HG03196 (cell line): ENCODE measurements around the gene ZBTB7B.

Source experiments
- ATAC-seq: cut with Tn5 transposase; IDR thresholded peaks from one replicate; pipeline ENCODE4 v1.9.1; 2021; ENCODE audit not compliant: unreplicated experiment

The ZBTB7B gene

DNA sequence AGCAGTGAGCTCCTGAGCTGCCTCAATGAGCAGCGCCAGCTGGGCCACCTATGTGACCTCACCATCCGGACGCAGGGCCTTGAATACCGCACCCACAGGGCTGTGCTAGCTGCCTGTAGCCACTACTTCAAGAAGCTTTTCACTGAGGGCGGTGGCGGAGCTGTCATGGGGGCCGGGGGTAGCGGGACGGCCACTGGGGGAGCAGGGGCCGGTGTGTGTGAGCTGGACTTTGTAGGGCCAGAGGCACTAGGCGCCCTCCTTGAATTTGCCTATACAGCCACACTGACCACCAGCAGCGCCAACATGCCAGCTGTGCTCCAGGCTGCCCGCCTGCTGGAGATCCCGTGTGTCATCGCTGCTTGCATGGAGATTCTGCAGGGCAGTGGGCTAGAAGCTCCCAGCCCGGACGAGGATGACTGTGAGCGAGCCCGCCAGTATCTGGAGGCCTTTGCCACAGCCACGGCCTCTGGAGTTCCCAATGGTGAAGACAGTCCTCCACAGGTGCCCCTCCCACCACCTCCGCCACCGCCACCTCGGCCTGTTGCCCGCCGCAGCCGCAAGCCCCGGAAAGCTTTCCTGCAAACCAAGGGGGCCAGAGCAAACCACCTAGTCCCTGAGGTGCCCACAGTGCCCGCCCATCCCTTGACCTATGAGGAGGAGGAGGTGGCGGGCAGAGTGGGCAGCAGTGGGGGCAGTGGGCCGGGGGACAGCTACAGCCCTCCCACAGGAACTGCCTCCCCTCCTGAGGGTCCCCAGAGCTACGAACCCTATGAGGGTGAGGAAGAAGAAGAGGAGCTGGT lies 12.3 kb downstream of the ZBTB7B start:
- no peak for ATAC-seq

DNA sequence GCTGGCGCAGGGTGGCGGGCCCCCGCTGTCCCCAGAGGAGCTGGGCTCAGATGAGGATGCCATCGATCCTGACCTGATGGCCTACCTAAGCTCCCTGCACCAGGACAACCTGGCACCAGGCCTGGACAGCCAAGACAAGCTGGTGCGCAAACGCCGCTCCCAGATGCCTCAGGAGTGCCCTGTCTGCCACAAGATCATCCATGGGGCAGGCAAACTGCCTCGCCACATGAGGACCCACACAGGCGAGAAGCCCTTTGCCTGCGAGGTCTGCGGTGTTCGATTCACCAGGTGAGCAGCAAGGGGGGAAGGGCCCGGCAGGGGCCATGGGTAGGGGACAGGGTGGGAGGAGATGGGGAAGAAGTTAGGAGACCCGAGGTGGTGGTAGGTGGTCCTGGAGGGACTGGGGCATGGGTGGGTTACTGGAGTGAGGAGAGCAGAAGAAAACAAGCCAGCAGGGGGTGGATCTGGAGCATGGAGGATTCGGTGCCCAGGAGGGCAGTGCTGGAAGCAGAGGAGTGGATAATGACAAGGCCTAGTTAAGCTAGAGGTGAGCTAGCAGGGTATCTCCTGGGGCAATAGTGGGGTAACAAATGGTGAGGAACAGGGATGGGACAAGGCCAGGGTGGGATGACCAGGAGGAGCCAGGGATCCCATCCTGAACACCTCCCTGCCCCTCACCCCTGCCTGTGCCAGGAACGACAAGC lies 13.1 kb downstream of the ZBTB7B start:
- no peak for ATAC-seq

DNA sequence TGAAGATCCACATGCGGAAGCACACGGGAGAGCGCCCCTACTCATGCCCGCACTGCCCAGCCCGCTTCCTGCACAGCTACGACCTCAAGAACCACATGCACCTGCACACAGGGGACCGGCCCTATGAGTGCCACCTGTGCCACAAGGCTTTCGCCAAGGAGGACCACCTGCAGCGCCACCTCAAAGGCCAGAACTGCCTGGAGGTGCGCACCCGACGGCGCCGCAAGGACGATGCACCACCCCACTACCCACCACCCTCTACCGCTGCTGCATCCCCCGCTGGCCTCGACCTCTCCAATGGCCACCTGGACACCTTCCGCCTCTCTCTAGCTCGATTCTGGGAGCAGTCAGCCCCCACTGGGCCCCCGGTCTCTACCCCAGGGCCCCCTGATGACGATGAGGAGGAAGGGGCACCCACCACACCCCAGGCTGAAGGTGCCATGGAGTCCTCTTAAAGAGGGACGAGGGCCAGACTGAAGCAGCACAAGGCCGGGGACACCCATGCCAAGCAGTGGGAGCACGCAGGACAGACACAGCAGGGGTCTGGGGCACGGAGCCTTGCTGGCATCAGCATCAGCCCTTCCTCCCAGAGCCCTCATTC lies 13.7 kb downstream of the ZBTB7B start:
- ATAC-seq: no peak

DNA sequence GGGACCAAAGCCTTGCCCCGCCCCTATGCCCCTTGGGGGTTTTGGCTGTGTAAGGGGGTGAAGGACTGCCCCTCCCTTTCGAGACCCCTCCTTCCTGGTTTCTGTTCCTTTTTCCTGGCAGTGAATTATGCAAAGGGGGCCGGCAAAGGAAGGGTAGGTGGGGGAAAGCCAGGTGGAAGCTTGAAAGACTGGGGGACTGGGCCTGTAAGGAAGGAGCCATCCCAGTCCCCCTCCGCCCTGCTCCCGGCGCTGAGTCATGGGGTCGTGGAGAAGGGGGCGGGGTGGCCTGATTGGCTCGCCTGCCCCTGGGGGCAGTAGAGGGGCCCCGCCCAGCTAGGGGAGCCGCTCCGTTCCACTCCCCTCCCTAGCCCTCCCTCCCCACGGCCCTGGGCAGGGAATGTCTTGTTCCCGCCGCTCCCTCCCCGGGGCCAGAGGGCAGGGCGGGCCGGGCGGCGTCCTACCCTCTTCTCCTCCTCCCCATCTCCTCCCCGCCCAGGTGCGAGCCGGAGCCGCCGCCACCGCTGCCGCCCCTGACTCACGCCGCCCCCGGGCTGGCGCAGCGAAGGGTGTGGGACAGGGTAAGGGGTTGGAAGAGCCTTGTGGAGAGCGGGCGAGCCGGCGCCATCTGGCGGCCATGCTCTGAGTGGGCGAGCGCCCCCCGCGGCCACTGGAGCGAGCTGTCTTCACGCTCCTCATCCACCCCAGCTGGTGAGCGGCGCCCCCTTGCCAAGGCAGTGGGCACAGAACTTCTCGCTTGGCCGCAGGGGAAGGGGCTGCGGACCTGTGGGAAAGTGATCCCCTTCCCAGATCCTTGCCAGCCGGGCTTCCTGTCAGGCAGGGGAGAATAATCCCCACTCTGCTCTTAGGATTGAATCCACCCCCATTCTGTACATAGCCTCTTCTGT lies 14.7 kb downstream of the ZBTB7B start:
- ATAC-seq: peak; percentile 63

DNA sequence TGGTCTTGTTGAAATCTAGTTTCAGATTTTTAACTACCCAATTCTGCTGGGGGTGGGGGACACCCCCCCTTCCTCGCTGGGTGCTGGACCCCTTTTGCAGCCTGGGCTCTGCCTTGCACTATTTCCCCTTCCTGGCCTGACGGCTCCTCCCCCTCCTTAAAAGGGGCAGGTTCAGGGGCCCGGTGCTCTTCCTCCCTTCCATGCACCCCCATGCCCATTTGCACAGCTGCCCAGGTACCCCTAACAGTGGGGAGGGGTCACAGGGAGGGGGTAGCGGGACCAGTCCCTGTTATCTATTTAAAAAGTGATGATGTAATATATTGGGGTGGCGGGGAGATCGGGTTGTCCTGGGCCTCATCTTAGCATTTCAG lies 15.3 kb downstream of the ZBTB7B start:
- no peak for ATAC-seq

DNA sequence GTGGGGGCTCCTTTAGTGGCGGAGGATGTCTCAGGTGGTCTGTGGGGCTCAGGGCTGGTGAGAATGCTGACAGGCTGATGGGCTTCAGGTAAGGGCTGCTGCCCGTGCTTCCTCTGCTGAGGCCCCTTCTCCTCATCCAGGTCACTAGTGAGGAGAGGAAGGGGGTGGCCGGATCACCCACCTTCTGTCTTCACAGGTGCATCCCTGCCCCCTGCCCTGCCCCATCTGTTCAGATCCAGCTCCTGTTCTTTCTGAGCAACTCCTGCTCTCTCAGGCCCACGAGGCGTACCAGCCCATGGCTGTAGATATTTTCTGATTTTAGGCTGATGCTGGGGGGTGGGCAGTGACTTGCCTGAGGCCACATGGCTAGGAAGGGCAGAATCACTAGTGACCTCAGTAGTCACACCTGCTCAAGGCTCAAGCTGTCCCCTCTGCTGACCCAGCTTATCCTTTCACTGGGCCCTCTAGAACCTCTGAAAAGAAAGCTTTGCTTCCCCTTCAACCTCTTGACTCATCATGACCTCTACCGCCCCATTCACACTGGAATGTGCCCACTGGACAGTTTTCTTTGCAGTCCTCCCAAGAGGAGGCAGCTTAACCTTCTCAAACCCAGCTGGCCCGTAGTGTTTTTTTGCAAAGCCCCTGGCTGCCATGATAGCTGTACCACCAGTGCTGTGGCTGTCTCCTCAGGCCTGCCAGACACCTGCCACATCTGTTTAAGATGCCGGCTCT lies 16.2 kb downstream of the ZBTB7B start:
- no peak for ATAC-seq

DNA sequence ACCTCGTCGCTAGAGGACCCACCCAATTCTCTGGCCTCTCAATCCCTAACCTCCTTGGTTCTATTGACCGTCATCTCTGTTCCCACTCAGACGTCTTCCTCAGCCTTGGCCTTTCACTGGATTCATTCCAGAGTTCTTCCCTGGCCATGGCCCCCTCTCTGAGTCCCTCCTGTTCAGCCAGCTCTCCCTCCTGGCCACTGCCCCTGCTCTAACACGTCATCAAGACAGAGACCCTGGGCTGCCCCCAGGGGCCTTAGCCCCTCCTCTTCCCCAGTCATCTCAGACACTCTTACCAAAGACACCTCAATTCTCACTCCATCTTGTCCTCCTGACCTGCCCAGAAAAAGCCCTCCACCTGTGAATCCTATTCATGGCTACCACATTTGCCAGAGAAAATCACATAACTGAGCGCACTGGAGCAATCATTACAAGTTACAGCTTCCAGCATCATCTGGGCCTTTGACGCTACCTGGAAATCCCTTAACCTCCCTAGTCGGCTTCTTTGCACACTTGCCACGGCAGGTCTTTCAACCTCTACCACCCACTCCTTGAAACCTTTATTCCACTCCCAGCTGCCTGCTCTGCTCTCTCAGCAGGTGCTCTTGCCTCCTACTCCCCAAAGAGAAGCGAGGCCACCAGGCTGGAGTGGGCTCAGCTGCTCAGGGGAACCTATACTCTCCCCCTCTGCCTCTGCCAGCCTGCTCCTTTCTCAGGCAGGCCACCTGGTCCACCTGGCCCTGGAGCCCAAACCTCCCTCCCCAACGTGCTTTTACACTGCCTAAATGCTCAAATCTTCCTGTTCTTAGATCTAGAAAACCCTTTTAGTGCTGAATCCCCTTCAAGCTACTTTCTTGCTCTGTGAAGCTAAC lies 17.0 kb downstream of the ZBTB7B start:
- ATAC-seq: no peak

DNA sequence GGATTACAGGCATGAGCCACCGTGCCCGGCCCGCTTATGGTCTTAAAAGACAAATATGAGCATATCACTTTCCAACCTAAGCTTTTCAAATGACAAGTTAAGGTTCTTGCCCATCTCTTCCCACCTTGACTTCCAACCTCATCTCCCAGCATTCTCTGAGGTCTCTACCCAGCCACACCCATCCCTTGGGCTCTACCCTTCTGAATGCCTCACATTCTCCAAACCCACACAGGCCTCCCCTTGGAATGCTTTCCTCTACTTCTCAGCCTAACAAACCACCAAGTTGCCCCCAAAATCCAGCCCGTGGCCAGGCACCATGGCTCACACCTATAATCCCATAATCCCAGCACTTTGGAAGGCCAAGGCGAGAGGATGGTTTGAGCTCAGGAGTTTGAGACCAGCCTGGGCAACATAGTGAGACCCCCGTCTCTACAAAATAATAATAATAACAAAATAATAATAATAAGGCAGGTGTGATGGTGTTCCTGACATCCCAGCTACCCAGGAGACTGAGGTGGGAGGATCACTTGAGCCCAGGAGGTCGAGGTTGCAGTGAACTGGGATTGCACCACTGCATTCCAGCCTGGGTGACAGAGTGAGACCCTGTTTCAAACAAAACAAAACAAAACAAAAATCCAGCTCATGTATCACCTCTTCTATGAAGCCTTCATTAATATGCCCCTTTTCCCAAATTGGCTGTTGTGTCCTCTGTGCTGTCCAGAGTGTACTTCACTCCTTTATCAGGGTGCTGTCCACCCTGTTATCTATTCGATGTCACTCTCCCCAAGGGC lies 19.7 kb downstream of the ZBTB7B start:
- no peak for ATAC-seq

DNA sequence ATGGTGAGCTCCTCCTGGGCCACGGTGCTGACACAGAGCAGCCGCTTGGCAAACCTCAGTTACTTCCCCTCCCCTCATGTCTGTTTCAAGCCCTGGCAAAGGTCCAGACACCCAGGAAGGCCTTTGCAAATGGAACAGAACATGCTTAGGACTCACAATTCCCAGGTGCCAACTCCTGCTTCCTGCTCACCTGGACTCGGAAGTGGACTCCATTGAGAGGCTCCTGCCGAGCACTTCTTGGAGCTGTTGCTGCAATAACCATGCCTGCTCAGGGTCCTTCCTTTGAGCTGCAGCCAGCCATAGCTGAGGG lies 20.3 kb downstream of the ZBTB7B start:
- no peak for ATAC-seq

DNA sequence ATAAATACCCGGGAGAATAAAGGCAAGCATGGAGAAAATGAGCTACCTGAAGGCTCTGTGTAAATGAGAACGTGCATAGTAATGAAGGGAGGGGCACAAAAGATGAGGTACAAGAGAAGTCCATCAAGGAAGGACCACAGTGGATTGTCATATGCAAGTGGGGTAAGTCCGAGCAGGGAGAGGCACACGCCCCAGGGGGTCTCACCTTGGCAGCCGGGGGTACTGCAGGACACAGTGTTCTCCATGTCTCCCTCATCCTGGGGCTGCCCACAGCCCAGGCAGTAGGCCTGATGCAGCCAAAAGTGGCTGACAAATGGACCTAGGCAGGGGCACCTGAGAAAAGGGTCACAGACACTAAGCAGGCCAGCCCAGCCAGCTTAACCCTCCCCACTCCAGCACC lies 21.0 kb downstream of the ZBTB7B start:
- no peak for ATAC-seq

DNA sequence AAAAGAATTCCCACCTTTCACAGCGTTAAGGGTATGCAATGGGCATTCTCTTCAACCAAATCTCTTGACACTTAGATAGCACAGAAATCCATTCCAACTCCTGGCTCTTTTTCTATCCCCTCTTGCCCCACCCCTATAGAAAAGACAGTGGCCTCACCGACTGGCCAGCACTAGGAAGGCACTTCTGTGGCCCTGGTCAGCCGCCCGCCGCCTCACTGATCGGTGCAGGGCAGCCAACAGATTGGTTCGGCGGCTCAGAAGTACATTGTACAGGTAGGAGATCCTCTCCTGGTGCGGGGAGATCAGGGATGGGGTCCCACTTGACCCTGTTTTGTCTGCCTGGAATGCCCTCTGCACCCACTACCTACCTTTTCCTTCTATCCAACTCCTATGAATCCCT lies 21.7 kb downstream of the ZBTB7B start:
- no peak for ATAC-seq

DNA sequence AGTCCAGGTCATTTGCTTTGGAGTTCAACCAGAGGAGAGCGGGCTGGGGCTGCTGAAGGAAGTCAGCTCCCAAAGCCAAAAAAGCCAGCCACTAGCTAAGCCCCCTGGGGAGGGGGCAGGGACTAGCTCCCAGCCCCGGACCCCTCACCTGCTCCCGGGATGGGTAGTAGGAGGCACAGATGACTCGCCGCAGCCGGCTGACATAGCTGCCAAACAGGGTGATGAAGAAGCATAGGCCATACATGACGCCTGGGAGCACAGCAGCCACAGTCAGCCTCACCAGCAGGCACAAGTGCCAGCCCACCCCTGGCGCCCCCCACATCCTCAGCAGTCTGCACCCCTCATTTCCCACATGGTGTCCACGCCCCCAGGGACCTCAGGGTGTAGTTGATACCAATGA lies 23.6 kb downstream of the ZBTB7B start:
- no peak for ATAC-seq

DNA sequence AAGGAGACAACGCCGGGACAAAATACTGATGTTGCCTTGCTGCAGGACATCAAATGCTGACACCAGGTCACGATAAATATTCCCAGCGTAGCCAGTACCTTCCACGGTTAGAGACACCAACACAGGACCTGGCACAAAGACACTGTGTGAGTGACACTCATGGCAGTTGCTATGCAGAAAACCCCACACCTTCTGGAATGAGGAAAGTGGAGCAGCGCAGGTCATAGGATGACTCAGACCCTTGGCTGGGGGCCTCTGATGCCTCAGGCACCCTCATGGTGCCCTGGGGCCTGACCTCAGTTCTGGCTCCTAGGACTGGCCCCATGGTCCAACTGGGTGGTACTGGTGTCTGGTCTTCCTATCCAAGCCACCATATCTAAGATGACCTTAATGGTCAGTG lies 24.0 kb downstream of the ZBTB7B start:
- ATAC-seq: no peak

DNA sequence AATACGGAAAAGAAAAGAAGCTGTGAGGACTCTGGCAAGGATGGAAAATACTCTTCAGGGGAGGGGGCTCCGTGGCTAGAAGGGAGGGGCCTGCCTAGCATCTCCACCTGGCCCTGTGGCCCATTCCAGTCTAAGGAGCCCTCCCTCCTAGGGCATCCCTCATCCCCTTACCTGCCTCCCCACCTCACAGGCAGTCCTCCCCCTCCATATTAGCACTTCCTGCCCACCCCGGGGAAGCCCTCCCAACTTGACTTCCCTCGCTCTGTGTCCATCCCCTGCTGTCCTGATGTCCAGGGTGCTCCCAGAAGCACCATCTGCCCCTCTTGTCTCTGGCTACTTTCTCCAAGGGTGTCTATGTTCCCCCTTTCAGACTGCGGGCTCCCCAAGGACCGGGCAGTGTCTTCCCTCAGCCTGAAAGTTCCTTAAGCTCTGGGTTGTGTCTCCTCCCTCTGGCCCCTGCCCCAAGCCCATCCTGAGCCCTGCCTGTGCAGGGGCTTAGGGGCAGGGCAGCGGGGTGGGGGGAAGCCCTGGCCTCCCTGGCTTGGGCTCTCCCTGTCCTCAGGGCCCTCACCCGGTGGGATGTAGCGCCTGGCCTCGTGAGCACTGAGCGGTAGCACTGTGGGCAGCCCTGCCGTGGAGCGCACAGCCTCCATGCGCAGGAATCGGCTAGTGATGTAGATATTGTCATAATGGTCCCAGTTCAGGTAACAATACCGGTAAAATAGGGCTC lies 27.1 kb downstream of the ZBTB7B start:
- ATAC-seq: no peak

DNA sequence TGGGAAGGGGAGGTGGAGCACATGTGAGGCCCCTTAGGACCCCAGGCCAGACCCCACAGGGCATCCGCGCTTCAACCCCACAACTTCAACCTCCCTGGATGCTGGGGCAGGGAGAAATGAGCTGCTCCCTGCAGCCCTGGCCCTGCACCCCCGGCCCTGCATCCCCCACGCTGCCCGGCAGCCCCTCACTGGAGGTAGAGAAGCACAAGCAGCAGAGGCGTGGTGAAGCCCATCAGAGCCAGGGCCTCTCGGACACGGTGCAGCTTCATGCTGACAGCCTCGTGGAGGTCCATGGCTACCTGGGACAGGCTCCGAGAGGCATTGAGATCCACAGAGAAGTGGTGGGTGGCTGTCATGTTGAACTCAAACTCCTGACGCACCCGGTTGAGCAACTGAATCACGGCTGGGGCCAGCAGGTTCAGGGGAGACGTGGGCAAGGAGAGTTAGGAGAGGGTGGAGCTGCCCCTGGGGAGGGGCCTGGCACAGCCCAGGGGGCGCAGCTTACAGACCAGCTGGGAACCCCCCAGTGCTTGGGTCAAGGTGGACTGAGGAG lies 27.7 kb downstream of the ZBTB7B start:
- no peak for ATAC-seq

DNA sequence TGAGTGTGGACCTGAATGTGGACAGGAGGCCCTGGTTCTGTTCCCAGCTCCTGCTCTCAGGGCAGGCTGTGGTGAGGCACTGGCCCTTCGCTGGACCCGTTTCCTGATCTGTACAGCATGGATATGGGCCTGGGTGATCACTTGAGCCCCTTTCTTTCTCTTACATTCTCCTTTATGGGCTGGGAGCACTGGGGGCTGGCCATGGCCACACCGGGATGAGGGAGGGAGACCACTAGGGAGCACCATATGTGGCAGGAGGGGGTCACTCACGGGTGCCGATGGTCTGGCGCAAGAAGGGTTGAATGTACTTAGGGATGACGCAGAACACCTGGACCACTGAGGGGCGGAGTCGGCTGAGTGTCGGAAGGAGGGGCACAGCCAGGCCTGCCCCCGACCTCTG lies 28.3 kb downstream of the ZBTB7B start:
- ATAC-seq: no peak

DNA sequence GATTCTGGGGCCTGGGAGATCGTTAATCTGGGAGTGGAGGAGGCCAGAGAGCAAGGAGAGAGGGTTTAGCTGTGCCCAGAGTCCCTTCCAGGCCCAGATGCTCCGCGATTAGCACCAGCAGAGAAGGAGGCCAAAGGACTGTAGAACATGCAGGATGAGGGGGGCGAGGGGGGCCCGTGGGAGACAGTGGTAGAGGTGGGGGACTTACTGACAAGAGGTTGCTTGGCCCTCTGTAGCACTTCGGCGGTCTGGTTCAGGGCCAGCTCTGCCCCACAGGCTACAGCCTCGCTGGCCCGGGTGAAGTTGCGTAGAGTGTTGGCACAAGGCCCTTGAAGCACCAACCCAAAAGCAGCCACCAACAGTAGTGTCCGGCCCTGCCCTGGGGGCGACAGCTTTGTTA lies 30.3 kb downstream of the ZBTB7B start:
- ATAC-seq: no peak

DNA sequence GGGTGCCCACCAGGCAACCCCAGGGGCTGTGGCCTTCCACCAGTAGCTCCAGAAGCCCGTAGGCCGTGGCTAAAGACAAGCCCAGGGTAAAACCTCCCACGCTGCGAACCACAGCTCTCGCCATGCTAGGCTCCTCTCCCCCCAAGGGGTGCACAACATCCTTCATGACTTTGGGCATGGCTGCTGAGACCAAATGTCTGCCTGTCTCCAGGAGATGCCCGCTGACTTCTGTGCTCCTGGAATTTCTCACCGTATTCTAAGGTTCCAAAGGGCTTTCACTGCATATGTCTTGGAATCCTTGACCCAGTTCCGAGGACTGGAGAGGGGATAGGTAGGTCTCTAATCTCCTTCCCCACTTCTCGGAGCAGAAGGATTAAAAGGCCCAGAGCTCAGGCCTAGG lies 30.9 kb downstream of the ZBTB7B start, which contains the start of the genes DCST1 and DCST2:
Gene DCST1, plus strand, starts transcription at position 301 of the 400 bp plus-strand sequence. CDS start 213 bp downstream, outside the sequence.
Gene DCST2, minus strand, starts transcription at position 258 of the 400 bp plus-strand sequence. Its CDS starts 80 bp downstream, at position 178.
- no peak for ATAC-seq
